Left ventricle myocardium inferior (tissue), 1 donor: Measurements from ENCODE around the gene PCYT2. TPM values are rescaled to one million over a fixed set of nuclear protein-coding genes. Genes with fewer than 3 reads are reported as not detected.

ENCODE experiments used
- DNase-seq: peaks from one replicate; pipeline ENCODE4 v3.0.0-alpha.2; 2020
- H3K27ac ChIP-seq: fragments of 200-600 bp; replicated peaks from 2 replicates; pipeline ENCODE4 v1.8.0; 2021
- H3K27me3 ChIP-seq: fragments of 200-600 bp; 2 replicates; pipeline ENCODE4 v1.8.0; 2021; ENCODE audit warnings: low read depth
- H3K36me3 ChIP-seq: fragments of 200-600 bp; 2 replicates; pipeline ENCODE4 v1.8.0; 2021
- H3K4me1 ChIP-seq: fragments of 200-600 bp; 2 replicates; pipeline ENCODE4 v1.8.0; 2021
- H3K4me3 ChIP-seq: fragments of 200-600 bp; 2 replicates; pipeline ENCODE4 v1.8.0; 2021; ENCODE audit warnings: mild to moderate bottlenecking, moderate library complexity
- H3K9me3 ChIP-seq: fragments of 200-600 bp; replicated peaks from 2 replicates; pipeline ENCODE4 v1.8.0; 2021
- CTCF ChIP-seq: fragments of 200-600 bp; IDR thresholded peaks from 2 replicates; pipeline ENCODE4 v1.8.0; 2021; ENCODE audit warnings: antibody characterized with exemption, mild to moderate bottlenecking, borderline replicate concordance
- intact Hi-C: fragments of 100-400 bp; cut with micrococcal nuclease; formaldehyde crosslinking; loops from one replicate; pipeline ENCODE4 v1.11.0; 2022
- total RNA-seq: library from RNA; stranded (reverse); fragmentation: NEBNext Ultra II Directional; extraction: Animal tissue kit (Norgen Biotek cat#: 25700); gene quantifications from one replicate; pipeline ENCODE4 v1.2.1, GENCODE V29; 2021
- donor health status: DM: no; HTN: yes; CAD: no; lungs with severe emphysema.

The PCYT2 gene
- total RNA-seq, 1 donor from 2014 or later = 48.1 TPM

DNA sequence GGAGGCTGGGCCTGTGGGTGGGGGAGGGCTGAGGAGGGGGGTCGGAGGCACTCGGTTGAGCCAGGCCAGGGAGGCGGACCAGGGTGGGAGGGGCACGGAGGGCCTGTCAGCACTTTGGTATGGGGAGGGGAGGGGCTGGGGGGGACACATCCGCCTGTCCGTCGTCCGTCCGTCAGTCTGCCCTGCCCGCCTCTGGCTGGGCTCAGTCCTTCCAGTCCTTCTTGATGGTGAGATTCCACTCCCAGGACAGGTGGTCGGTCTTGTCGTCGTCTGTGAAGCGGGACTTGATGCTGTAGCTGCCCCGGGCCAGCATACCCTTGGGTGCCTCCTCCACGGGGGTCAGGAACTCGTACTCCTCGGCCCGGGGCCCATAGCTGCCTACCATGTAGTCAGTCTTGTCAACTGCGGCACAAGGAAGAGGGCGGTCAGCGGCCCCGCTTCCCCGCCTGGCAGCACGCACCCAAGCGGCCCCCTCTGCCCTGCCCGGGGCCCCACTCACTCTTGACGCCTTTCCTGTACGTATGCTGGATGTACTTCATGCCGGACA, 42.5 kb downstream of the PCYT2 start:
- Histone ChIP-seq H3K4me3 (peak overlapping the region; percentile 85), H3K27ac (peak overlapping the region; percentile 99), H3K36me3 (peaks cover 31% of the 10 kb centered on the region), H3K27me3 (no peaks in the 10 kb centered on the region), H3K4me1 (peaks cover 77% of the 10 kb centered on the region), H3K9me3 (no peaks in the 10 kb centered on the region)
- DNase-seq = no peak
- TF ChIP-seq CTCF = no peak
- intact Hi-C loops = no loop called here

GRCh38 chr17:81867991-81868673, 43.1 kb downstream of the PCYT2 start:
- H3K9me3 ChIP-seq = no peaks in the 10 kb centered on the region
- peaks cover 31% of the 10 kb centered on the region for H3K36me3 ChIP-seq
- DNase-seq = no peak
- H3K4me1 ChIP-seq = peaks cover 81% of the 10 kb centered on the region
- intact Hi-C loops = no loop called here
- H3K27ac ChIP-seq = peak overlapping the region; percentile 99
- no peak overlapping the region for H3K4me3 ChIP-seq
- no peaks in the 10 kb centered on the region for H3K27me3 ChIP-seq
- TF ChIP-seq CTCF = no peak

DNA sequence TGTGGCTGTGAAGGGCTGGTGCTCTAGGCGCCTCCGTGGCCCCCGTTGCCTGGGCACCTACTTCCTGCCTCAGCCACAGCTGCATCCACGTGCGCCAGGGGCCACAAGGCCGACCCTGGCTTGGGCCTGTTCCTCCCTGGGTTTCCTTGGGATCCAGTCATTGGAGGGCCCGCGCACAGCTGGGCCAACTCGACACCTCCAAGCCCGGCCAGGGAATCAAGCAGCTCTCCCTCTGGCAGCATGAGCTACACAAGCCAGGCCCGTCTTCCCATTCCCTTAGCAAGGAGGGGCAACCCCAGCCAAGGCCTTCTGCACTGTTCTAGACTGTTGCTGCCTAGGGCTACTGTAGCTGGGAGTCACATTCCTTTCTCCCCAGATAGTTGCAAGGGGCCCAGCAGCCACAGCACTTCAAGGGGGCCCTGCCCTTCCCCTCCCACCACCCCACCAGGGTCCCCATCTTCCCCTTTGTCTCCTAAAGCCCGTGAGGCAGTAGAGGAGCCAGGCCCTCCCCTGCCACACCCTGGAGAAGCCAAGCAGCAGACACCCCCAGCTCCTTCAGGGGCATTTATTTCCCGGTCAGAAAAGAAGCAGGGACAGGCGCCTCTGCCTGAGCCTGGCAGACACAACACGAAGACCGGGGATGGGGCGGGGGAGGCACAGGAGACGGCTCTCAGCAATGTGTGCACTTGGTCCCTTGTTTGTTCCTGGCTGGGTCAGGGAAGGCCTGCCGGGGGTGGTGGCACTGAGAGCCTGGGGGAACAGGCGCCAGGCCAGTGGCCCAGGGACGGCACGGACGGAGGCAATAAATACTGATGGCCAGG, 43.8 kb downstream of the PCYT2 start:
- H3K4me3 ChIP-seq = no peak overlapping the region
- no peaks in the 10 kb centered on the region for H3K9me3 ChIP-seq
- intact Hi-C loops = no loop called here
- no peak for TF ChIP-seq CTCF
- no peaks in the 10 kb centered on the region for H3K27me3 ChIP-seq
- H3K36me3 ChIP-seq = peaks cover 31% of the 10 kb centered on the region
- H3K4me1 ChIP-seq = peaks cover 81% of the 10 kb centered on the region
- H3K27ac ChIP-seq = peak overlapping the region; percentile 99
- DNase-seq = no peak

DNA sequence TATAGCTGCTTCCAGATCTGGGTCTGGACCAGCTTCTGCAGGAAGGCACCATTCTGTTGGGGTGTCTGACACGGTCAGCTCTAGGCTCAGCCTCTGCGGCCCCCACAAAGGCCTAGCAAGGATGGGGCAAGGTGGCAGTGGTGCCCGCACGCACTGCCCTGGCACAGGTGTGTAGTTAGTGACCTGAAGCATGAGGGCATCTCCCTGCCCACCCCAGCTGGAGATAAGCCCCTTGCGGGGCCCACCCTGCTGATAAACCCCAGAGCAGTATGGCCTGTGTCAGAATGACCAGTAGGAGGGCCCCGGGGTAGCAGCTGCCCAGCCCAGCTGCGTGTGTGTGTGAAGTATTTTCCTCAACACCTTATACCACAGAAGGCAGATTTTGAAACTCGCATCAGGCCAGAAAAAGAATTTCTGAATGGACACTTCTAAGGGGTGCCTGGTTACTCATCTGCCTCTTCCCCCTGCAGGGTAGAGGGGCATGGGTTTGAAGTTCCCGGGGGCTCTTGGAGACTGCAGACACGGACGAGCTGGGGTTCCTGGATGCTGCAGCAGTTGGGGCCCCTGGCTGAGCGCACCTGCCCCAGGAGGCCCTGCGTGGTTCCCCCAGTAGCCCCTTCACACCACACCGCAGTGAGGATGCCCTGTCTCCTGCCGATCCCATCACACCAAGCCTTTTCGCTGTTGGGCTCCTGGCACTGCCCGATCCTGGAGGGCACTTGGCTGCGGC, 44.6 kb downstream of the PCYT2 start:
- no peak for DNase-seq
- intact Hi-C loops = no loop called here
- Histone ChIP-seq H3K27me3 (no peaks in the 10 kb centered on the region), H3K4me1 (peaks cover 81% of the 10 kb centered on the region), H3K9me3 (no peaks in the 10 kb centered on the region), H3K27ac (peak overlapping the region; percentile 99), H3K4me3 (no peak overlapping the region), H3K36me3 (peaks cover 31% of the 10 kb centered on the region)
- TF ChIP-seq CTCF = no peak

- H3K36me3 ChIP-seq = peaks cover 31% of the 10 kb centered on the region
- TF ChIP-seq CTCF = no peak
- peaks cover 85% of the 10 kb centered on the region for H3K4me1 ChIP-seq
- peak overlapping the region; percentile 99 for H3K27ac ChIP-seq
- DNase-seq = no peak
- no peaks in the 10 kb centered on the region for H3K27me3 ChIP-seq
- H3K9me3 ChIP-seq = no peaks in the 10 kb centered on the region
- intact Hi-C loops = no loop called here
- H3K4me3 ChIP-seq = no peak overlapping the region
Measured at GRCh38 chr17:81865733-81866439, 45.3 kb downstream of the PCYT2 start.
